Gastrocnemius medialis (tissue), 4 donors: Measurements from ENCODE around the gene ARAF.

ENCODE experiments used
- POLR2A ChIP-seq, 2 donors: fragments of 450-650 bp; IDR thresholded peaks; one replicate each; pipeline ENCODE4 v1.6.1; 2017; ENCODE audit warnings: antibody characterized with exemption in 2 of 2, mild to moderate bottlenecking in 2 of 2, moderate library complexity in 2 of 2
- TF ChIP-seq, protein P1 (sequence below), 5 experiments: fragments of 450-650 bp in 3 of 5; fragments of 200-600 bp in 2 of 5; sonication (generic) in 2 of 5; IDR thresholded peaks in 4 of 5; conservative IDR thresholded peaks in 1 of 5; 1 replicate in 4 of 5; 2 replicates in 1 of 5; pipeline ENCODE4 v1.5.1; 2016 to 2019; ENCODE audit warnings: antibody characterized with exemption in 5 of 5, mild to moderate bottlenecking in 3 of 5, moderate library complexity in 3 of 5

DNA sequence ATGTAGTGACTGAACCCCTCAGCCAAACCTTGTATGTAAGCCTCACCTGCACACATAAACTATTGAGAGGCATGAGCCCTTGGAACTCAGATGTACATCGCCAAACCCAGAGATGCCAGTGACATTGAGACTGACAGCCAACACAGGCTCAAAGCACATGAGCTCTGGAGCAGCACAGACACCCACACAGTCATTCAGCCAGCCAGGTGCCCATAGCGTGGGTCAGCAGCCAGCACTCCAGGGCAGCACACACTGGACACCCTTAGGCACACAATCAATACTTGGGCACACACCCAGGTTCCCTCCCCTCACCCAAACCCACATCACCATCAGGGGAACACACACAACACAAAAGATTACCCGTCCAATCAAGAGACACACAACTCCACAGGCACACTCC is 16.9 kb downstream of the ARAF start:
- TF ChIP-seq POLR2A (IDR thresholded peaks at IDR 0.05) = no peak
- TF ChIP-seq, protein P1, sequence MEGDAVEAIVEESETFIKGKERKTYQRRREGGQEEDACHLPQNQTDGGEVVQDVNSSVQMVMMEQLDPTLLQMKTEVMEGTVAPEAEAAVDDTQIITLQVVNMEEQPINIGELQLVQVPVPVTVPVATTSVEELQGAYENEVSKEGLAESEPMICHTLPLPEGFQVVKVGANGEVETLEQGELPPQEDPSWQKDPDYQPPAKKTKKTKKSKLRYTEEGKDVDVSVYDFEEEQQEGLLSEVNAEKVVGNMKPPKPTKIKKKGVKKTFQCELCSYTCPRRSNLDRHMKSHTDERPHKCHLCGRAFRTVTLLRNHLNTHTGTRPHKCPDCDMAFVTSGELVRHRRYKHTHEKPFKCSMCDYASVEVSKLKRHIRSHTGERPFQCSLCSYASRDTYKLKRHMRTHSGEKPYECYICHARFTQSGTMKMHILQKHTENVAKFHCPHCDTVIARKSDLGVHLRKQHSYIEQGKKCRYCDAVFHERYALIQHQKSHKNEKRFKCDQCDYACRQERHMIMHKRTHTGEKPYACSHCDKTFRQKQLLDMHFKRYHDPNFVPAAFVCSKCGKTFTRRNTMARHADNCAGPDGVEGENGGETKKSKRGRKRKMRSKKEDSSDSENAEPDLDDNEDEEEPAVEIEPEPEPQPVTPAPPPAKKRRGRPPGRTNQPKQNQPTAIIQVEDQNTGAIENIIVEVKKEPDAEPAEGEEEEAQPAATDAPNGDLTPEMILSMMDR (IDR thresholded peaks at IDR 0.05 in 4 of 5, conservative IDR thresholded peaks at IDR 0.05 in 1 of 5) = no peak
